Measurements from ENCODE around the gene GYS2.

GRCh38 chr12:21571046-21571445 lies 33.6 kb downstream of the GYS2 start:
- TF ChIP-seq CTCF (IDR thresholded peaks at IDR 0.05) (no peak), POLR2AphosphoS5 (IDR thresholded peaks at IDR 0.05) (no peak), POLR2A (IDR thresholded peaks at IDR 0.05) (no peak), EP300 (IDR thresholded peaks at IDR 0.05; ENCODE audit: low read depth) (no peak)
